Natural killer cell (primary cell): Measurements from ENCODE around the gene C8B. TPM values are rescaled to one million over a fixed set of nuclear protein-coding genes. Genes with fewer than 3 reads are reported as not detected.
A peak's percentile ranks its signal among the peaks of the same experiment; 100 is the strongest.

Experiments used
- ATAC-seq, 3 donors: fragments of 150-1000 bp in 2 of 3; fragments of 200-7000 bp in 1 of 3; cut with Tn5 transposase; 1 replicate in 1 of 3; 2 replicates in 2 of 3; pipeline ENCODE4 v1.10.0; 2021; ENCODE audit warnings: mild to moderate bottlenecking in 2 of 3, moderate library complexity in 2 of 3
- DNase-seq, 2 donors: peaks; one replicate each; pipeline versions ENCODE4 v3.0.0 to v3.0.0-alpha.2; 2013 to 2021; ENCODE audit warnings: mixed read lengths in 1 of 2
- H3K27ac ChIP-seq: one replicate; pipeline ENCODE4 v1.5.1; 2013; ENCODE audit warnings: mild to moderate bottlenecking, low read length
- H3K27me3 ChIP-seq: one replicate; pipeline ENCODE4 v1.6.1; 2013; ENCODE audit warnings: low read length; ENCODE audit not compliant: control insufficient read depth, insufficient read depth
- H3K36me3 ChIP-seq: one replicate; pipeline ENCODE4 v1.6.1; 2013; ENCODE audit warnings: low read length; ENCODE audit not compliant: control insufficient read depth, insufficient read depth
- H3K4me1 ChIP-seq: one replicate; pipeline ENCODE4 v1.6.1; 2013; ENCODE audit warnings: low read length; ENCODE audit not compliant: control insufficient read depth, insufficient read depth
- H3K4me3 ChIP-seq: one replicate; pipeline ENCODE4 v1.5.1; 2013; ENCODE audit warnings: low read length
- H3K9me3 ChIP-seq: one replicate; pipeline ENCODE4 v1.6.1; 2013; ENCODE audit warnings: low read length; ENCODE audit not compliant: control insufficient read depth, insufficient read depth
- H3K27ac Mint-ChIP-seq, 2 donors: one replicate each; pipeline ENCODE4 v1.8.0; 2022; ENCODE audit warnings: mild to moderate bottlenecking in 2 of 2, mixed read lengths in 2 of 2, moderate library complexity in 1 of 2
- H3K27me3 Mint-ChIP-seq, 2 donors: one replicate each; pipeline ENCODE4 v1.8.0; 2022; ENCODE audit warnings: low read depth in 2 of 2, mixed read lengths in 2 of 2
- H3K36me3 Mint-ChIP-seq: one replicate; pipeline ENCODE4 v1.8.0; 2022; ENCODE audit warnings: mixed read lengths
- H3K4me1 Mint-ChIP-seq, 2 donors: one replicate each; pipeline ENCODE4 v1.8.0; 2022; ENCODE audit warnings: mixed read lengths in 2 of 2
- H3K4me3 Mint-ChIP-seq: one replicate; pipeline ENCODE4 v1.8.0; 2022; ENCODE audit warnings: mild to moderate bottlenecking, moderate library complexity, mixed read lengths
- H3K9me3 Mint-ChIP-seq, 2 donors: one replicate each; pipeline ENCODE4 v1.8.0; 2022; ENCODE audit warnings: mixed read lengths in 2 of 2
- CTCF ChIP-seq: fragments of 200-600 bp; IDR thresholded peaks from one replicate; pipeline ENCODE4 v1.8.0; 2022; ENCODE audit warnings: antibody characterized with exemption
- WGBS: methylation state at CpG from one replicate; pipeline ENCODE4 v1.1.7; 2013; ENCODE audit warnings: missing lambda C conversion rate; ENCODE audit not compliant: insufficient coverage; 5-methylcytosine and 5-hydroxymethylcytosine counted together
- intact Hi-C: fragments of 100-400 bp; cut with micrococcal nuclease; formaldehyde crosslinking; loops from one replicate; pipeline ENCODE4 v1.14.2; 2022
- total RNA-seq, 4 donors: library from RNA; stranded (reverse); fragments of 120-200 nt in 1 of 4; gene quantifications; one replicate each; pipeline versions ENCODE4 v1.2.3 to v1.2.4, GENCODE V29; 2013 to 2022

Gene C8B
- total RNA-seq, 3 donors from 2014 or later (not counting 1 experiment from before 2014, with no cell fraction given), result not detected

DNA sequence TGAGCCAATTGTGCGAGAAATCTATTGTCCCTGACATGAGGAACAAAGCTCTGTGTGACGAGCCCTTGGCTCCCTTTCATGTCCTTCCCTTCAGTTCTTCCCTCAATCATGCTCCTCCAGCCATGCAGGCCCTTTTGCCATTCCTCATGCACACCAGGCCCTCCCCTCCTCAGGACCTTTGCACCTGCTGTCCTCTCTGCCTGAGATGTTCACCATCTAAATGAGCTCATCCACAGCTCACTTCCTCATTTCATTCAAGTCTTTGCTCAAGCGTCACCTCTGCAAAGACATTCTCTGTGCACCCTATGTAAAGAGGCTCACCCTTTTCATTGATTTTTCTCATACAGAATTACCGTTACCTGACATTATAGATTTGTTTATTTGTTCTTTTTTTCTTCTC lies 43.7 kb downstream of the C8B start:
- Histone ChIP-seq H3K4me1 (no peaks in the 10 kb centered on the region), H3K27me3 (no peaks in the 10 kb centered on the region), H3K4me3 (no peak overlapping the region), H3K9me3 (no peaks in the 10 kb centered on the region), H3K27ac (no peak overlapping the region), H3K36me3 (no peaks in the 10 kb centered on the region)
- Mint-ChIP-seq H3K4me1 (peaks cover 0 to 5% of the 10 kb centered on the region in 2 donors), H3K36me3 (no peaks in the 10 kb centered on the region), H3K27ac (no peak overlapping the region), H3K9me3 (peaks cover 0 to 3% of the 10 kb centered on the region in 2 donors), H3K27me3 (peaks cover 0 to 3% of the 10 kb centered on the region in 2 donors), H3K4me3 (no peak overlapping the region)
- intact Hi-C loops, result no loop called here
- DNase-seq, result no peak
- TF ChIP-seq CTCF, result no peak
- peak in 1 of 3 donors; percentile 17 for ATAC-seq
- WGBS, result 85% methylated on average over 3 of the region's 4 CpGs

DNA sequence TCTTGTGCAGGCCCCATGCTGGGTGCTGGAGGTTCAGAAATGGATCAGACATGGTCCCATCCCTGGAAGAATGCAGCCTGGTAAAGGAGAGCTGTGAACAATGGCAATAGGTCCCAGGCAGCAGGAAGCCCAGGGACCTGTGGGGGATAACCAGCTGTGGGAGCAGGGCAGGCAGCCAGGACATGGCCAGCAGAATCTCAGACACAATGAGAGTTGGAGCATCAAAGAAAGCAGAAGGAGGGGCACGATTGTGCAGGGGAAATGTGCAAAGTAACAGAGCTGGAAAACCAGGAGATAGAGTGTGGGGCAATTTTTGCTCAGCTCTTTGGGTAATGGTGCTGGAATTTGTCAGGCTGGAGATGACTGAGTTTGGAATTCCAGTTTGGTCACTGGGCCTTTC lies 44.3 kb downstream of the C8B start:
- Histone ChIP-seq H3K27ac (no peak overlapping the region), H3K9me3 (no peaks in the 10 kb centered on the region), H3K4me1 (no peaks in the 10 kb centered on the region), H3K27me3 (no peaks in the 10 kb centered on the region), H3K36me3 (no peaks in the 10 kb centered on the region), H3K4me3 (no peak overlapping the region)
- Mint-ChIP-seq H3K9me3 (peaks cover 0 to 3% of the 10 kb centered on the region in 2 donors), H3K27ac (no peak overlapping the region), H3K4me3 (no peak overlapping the region), H3K4me1 (peaks cover 0 to 5% of the 10 kb centered on the region in 2 donors), H3K36me3 (no peaks in the 10 kb centered on the region), H3K27me3 (peaks cover 0 to 3% of the 10 kb centered on the region in 2 donors)
- intact Hi-C loops, result no loop called here
- WGBS, result 55% methylated on average over 1 of the region's 1 CpG
- DNase-seq, result no peak
- no peak for TF ChIP-seq CTCF
- no peak for ATAC-seq

- H3K4me1 Mint-ChIP-seq, result peaks cover 0 to 5% of the 10 kb centered on the region in 2 donors
These were observed 45.2 kb downstream of the C8B start for GRCh38 chr1:56920591-56921001.

More at GRCh38 chr1:56920591-56921001, 45.2 kb downstream of the C8B start:
- H3K4me1 ChIP-seq, result no peaks in the 10 kb centered on the region
- H3K36me3 Mint-ChIP-seq, result no peaks in the 10 kb centered on the region
- H3K27me3 ChIP-seq, result no peaks in the 10 kb centered on the region
- ATAC-seq (no peak), DNase-seq (no peak)
- no peak for TF ChIP-seq CTCF
- peaks cover 0 to 7% of the 10 kb centered on the region in 2 donors for H3K27me3 Mint-ChIP-seq
- peaks cover 0 to 3% of the 10 kb centered on the region in 2 donors for H3K9me3 Mint-ChIP-seq
- no peak overlapping the region for H3K4me3 ChIP-seq
- intact Hi-C loops, result no loop called here
- no CpG with 5 or more reads among the region's 2 CpGs for WGBS
- no peaks in the 10 kb centered on the region for H3K36me3 ChIP-seq
- no peak overlapping the region for H3K4me3 Mint-ChIP-seq
- H3K27ac Mint-ChIP-seq, result no peak overlapping the region
- H3K27ac ChIP-seq, result no peak overlapping the region
- no peaks in the 10 kb centered on the region for H3K9me3 ChIP-seq
